DMS 273 treated with DMSO at 0.1 percent for 48 hours (cell line): Measurements from ENCODE around the gene PLEKHM3.

Experiments
- DNase-seq: peaks from one replicate; lab custom pipeline; 2025; lab: John Stamatoyannopoulos, UW

Gene PLEKHM3

GRCh38 chr2:207892716-207893402, 132.5 kb downstream of the PLEKHM3 start:
- DNase-seq: no peak

DNA sequence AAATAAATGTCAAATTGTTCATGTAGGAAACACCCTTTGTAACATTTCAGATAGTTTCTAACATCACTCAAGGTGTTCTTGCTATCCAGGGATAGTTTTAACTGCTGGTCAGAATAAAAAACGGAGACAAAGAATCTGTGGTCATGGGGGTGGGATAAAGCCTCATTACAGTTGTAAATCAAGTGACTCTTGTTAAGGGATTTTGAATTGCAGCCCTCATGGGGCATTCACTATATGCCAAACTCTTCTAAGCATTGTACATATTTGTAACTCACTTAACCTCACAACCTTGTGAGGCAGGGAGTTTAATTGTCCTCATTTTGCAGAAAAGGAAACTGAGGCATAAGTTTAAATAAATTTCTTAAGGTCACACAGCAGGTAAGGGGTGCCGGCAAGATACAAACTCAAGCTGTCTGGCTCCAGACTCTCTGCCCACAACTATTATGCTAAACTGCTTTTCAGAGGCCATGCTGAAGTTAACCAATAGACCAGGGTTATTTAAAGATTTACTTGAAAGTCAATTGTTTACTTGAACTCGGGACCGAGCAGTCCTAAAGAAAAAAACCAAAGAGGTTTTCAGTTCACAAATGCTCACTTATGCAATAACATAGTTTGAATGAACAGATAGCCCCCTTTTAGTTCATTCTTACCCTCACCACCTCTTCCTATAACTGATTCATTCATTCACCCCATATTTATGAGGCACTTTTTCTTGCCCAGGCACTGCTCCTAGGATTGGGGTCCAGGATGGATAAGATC, 134.1 kb downstream of the PLEKHM3 start:
- no peak for DNase-seq

GRCh38 chr2:207887500-207887899, 137.8 kb downstream of the PLEKHM3 start:
- DNase-seq: no peak

DNA sequence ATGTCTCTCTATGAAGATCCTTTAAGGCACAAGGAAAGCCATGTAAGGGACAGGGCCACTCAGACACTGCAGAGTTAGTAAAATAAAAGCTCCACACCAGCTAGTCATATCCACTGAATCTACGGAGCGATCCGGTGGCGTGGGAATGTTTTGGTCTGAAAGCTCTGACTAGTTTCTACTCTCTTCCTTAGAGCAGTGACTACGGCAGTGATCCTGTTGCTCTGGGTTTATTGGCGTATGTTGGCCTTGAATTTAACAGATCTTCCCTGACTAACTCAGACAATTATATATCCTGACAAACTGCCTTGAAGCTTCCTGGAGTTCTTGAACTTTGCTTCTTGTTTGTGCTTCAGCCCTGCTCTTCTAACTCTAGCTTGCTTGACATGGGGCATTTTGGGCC, 140.3 kb downstream of the PLEKHM3 start:
- DNase-seq: no peak

DNA sequence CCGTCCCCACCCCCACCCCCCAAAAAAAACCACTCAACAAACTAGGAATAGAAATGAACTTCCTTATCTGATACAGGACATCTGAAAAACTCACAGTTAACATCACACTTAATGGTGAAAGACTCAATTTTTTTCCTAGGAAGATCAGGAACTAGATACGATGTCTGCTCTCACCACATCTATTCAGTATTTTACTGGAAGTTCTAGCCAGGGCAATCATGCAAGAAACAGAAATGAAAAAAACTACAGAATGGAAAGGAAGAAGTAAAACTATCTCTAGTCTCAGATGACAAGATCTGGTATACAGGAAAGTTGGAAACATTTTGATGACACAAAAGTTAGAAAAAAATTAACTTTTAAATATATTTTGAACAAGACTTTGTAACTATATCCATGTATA, 141.2 kb downstream of the PLEKHM3 start:
- DNase-seq: no peak

- no peak for DNase-seq
Observed at GRCh38 chr2:207883002-207883780, 142.1 kb downstream of the PLEKHM3 start.

DNA sequence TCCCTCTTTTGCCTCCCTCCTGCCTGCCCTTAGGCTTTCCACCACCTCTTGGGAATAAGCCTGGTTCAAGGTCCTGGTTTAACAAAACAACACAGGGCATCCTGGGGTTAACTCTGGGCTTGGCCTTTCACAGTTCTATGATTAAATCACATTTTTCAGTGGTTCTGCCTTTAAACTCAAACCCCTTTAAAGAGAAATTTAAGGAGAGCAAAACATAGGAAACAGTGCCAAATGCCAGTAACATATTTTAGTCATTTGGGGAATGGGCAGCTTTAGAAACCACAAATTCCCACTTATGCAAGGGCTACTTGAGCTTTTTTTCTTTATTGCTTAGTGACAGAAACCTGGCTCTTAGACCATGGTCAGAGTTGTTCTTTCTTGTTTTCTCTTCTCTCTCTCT, 143.4 kb downstream of the PLEKHM3 start:
- no peak for DNase-seq

GRCh38 chr2:207879536-207879935, 145.8 kb downstream of the PLEKHM3 start:
- no peak for DNase-seq

DNA sequence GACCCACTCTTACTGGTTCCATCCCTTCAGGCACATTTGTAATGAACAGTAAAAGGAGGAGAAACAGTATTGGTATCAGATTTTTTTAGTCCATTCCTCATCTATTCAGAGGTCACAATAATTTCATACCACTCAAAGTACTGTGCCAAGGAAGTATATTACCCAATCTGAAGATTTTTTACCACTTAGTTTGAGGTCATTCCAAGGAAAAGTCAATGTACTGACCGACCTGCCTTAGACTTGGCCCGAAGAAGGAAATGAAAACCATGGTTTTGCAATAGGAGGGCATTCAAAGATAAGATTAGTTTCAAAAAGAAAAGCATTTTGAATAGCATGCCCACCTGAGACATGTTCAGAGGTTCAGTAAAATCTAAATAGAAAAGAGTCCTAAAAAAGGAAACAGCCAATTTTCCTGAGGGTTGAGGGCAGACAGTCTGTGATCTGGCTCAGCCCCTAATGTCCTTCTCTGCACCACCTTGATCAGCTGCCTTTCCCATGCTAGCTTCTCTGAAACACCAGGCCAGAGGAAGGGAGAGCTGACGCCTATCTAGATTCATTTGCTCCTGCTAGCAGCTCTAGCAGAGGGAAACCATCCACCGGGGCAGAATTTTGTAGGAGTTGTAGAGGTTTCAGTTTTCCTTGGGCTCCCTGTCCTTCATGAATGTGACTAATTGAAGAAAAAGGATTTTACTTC, 148.3 kb downstream of the PLEKHM3 start:
- DNase-seq: no peak

- no peak for DNase-seq
Observed at GRCh38 chr2:207875473-207876212, 149.7 kb downstream of the PLEKHM3 start.

DNA sequence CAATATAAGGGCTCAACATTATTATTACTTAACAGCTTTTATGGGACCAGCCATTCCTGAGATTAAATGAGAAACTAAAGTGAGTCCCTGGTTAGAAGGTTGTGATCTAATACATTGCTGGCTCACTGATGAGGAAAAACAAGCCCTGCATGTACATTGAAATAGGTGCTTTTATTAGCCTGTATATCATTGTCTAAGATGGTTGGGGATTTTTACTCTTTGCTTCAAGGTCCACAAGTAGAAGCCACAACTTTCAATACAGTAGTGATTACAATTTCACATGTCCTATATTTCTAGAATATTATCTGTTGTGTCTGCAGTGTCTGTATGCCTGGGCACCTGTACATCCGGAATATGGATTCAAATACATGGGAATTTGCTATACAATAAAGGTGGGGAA, 151.5 kb downstream of the PLEKHM3 start:
- no peak for DNase-seq

DNA sequence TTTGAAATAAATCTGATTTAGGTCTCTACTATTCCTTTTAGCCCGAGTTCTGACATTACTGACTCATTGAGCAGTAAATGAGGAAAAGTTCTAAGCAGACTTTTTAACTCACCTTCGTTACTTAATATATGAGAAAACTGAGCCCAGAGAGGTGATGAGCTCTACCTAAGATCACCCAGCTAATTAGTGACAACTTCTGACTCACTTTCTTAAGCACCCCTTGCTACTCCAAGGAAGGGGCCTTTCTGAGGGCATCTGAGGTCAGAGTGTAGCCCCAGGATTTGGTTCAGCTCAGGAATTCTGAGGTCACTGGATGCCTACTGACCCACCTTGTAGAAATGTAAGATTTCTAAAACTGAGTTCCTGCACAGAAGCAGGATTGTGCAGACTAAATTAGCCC, 153.4 kb downstream of the PLEKHM3 start:
- DNase-seq: no peak

DNA sequence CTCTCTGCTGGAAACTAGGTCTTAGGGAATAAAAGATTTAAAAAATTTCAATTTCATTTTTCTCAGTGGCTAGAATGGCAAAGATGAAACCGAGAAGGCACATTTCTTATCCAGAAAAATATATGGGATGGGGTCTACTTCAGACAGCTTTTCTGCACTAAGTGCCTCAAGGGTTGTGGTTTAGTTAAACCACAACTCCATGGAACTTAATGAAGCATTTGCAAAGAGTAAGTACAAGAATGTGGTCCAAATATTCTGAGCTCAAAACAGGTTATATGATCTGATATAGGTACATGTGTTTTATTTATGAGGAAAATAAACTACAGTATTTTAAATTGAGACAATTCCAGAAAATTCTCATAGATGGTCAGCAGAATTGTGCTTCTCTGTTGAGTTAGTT, 153.8 kb downstream of the PLEKHM3 start:
- no peak for DNase-seq

GRCh38 chr2:207870814-207871213, 154.5 kb downstream of the PLEKHM3 start:
- no peak for DNase-seq

GRCh38 chr2:207869784-207870778, 155.2 kb downstream of the PLEKHM3 start:
- no peak for DNase-seq

DNA sequence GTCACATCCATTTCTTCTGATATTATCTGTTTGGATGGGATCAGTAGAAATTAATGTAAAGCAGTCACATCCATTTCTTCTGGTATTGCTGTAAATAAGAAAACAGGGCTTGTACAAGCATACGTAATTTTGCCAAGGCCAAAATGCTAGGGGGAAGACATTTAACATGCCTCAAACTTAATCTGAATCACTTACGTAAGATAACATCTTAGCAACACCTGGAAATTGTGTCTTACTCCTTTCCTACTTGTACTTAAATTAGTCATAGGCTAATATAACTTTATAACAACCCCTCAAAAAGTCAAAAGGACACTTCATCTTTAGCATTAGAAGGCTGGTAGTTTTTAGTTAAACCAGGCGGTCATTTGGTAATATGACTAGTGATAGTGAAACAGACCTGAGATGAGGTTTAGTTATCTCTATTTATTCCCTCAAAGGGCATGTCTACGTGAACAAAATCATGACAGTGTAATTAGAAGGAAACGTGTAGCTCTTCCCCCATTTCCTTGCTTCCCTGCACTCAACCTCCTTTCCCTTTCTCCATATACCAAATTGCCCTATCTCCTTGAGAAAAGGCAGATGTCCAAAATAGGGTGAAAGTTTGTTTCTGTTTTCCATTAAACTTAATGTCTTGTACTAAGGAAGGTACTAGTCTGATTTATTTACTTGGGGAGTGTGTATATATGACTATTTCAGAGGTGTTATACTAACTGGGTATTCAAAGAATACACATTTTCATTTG, 156.3 kb downstream of the PLEKHM3 start:
- DNase-seq: no peak

DNA sequence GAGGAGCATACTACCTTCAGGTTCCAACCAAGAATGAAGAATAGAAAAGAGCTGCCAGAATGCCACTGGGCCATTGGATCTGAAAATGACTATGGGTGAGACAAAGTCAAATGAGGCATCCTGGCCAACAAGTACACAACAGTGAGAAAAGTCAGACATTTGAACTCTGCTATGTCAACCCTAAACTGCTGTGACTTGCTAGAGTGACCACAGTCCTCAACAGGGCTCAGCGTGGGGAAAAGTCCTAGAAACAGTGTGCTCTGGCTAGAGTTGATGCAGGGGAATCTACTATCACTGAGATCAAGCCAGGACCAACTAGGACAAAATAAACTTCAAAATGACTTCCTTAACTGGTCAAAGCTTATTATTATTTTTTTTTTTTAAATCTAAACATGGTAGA, 157.4 kb downstream of the PLEKHM3 start:
- no peak for DNase-seq

DNA sequence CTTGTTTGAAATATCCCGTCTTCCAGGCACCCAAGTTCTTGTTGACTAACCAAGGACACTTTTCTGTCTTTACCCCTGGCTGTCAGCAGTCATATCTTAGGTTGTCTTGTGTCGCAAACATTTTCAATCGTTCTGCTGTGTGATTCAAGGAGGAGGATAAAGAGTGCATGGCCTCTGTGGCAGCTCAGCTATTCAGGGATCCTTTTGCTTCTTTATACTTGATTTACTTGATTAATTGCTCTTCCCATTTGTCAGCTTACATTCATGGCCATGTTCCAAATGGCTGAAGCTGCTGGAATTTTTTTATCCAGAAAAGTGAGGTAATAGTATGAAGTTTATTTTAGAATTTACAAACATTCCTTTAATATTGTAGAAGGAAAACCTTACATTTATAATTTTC, 158.3 kb downstream of the PLEKHM3 start:
- no peak for DNase-seq

- no peak for DNase-seq
Observed at GRCh38 chr2:207865210-207865609, 160.1 kb downstream of the PLEKHM3 start.

DNA sequence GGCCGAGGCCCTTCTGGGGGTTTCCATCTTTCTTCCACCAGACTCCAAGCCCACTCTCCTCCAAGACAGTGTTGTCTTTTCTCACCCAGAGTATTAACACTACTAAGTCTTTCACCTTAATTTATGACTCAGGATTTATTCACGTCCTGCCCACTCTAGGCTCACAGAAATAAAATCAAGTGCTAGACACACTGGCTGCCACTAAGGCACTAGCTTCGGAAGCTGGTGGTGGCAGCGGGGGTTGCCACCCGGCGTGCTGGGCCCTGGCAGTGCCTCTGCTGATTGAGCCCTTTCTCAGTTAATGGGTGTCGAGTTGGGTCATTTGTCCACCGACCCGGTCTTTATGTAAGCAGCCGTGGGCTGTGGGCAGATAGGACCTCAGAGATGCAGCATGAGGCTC, 162.0 kb downstream of the PLEKHM3 start:
- no peak for DNase-seq
